ENCODE measurements around the gene THYN1. TPM values are rescaled to one million over a fixed set of nuclear protein-coding genes. Genes with fewer than 3 reads are reported as not detected.

THYN1 gene
- total and polyA plus RNA-seq, 2 donors (not counting 1 experiment from before 2014, with no cell fraction given), result 54.9 to 88.7 TPM

GRCh38 chr11:134275534-134276395 is 22.6 kb upstream of the THYN1 start, which contains the start of gene GLB1L3:
Gene GLB1L3, plus strand, starts transcription at chr11:134276379. Its CDS starts 362 bp downstream, at chr11:134276741.
- TF ChIP-seq CTCF (conservative IDR thresholded peaks at IDR 0.05 in 1 of 2, IDR thresholded peaks at IDR 0.05 in 1 of 2; ENCODE audit: low read depth in 1 of 2, low read length in 2 of 2), result peak; percentile 19 to 41
- TF ChIP-seq EZH2 (IDR thresholded peaks at IDR 0.05; ENCODE audit: low read length, missing control alignments), result peak; percentile 70
- Histone ChIP-seq H3K27ac (ENCODE audit: insufficient read depth, low read length) (no peak within 1 kb of the TSS), H4K20me1 (ENCODE audit: control insufficient read depth, extremely low read depth, insufficient read depth, low read length) (no peaks in the 10 kb centered on the region), H3K27me3 (ENCODE audit: control insufficient read depth, insufficient read depth, low read length) (peaks cover 52% of the 10 kb centered on the region), H3K4me2 (ENCODE audit: extremely low read depth, insufficient read depth, low read length) (peak within 1 kb of the TSS; percentile 11), H3K4me3 (replicated peaks in 1 of 4; ENCODE audit: control extremely low read depth in 1 of 4, insufficient read depth in 1 of 4, low read depth in 3 of 4, low read length in 4 of 4) (peak within 1 kb of the TSS in 3 of 4 experiments; percentile 26 to 36 (median 34)), H3K9me3 (ENCODE audit: control insufficient read depth, insufficient read depth, low read depth, low read length) (no peaks in the 10 kb centered on the region), H2AFZ (ENCODE audit: low read length) (peak within 1 kb of the TSS; percentile 7), H3K4me1 (ENCODE audit: control insufficient read depth, extremely low read depth, insufficient read depth, low read length) (no peaks in the 10 kb centered on the region), H3K36me3 (ENCODE audit: control insufficient read depth, insufficient read depth, low read length) (no peaks in the 10 kb centered on the region), H3K9ac (ENCODE audit: insufficient read depth, low read length) (peak within 1 kb of the TSS; percentile 2), H3K79me2 (ENCODE audit: control insufficient read depth, insufficient read depth, low read length) (no peaks in the 10 kb centered on the region)
- DNase-seq (ENCODE audit: low read depth in 2 of 2), result peak; percentile 21 to 22

- H3K36me3 ChIP-seq (ENCODE audit: control insufficient read depth, insufficient read depth, low read length), result no peaks in the 10 kb centered on the region
- H3K9ac ChIP-seq (ENCODE audit: insufficient read depth, low read length), result no peak overlapping the region
- no peaks in the 10 kb centered on the region for H3K9me3 ChIP-seq (ENCODE audit: control insufficient read depth, insufficient read depth, low read depth, low read length)
- no peak for DNase-seq (ENCODE audit: low read depth in 2 of 2)
- H3K4me3 ChIP-seq (replicated peaks in 1 of 4; ENCODE audit: control extremely low read depth in 1 of 4, insufficient read depth in 1 of 4, low read depth in 3 of 4, low read length in 4 of 4), result no peak overlapping the region
- no peak overlapping the region for H3K27ac ChIP-seq (ENCODE audit: insufficient read depth, low read length)
- H2AFZ ChIP-seq (ENCODE audit: low read length), result no peak overlapping the region
- no peaks in the 10 kb centered on the region for H3K79me2 ChIP-seq (ENCODE audit: control insufficient read depth, insufficient read depth, low read length)
- TF ChIP-seq CTCF (conservative IDR thresholded peaks at IDR 0.05 in 1 of 2, IDR thresholded peaks at IDR 0.05 in 1 of 2; ENCODE audit: low read depth in 1 of 2, low read length in 2 of 2) (no peak), EZH2 (IDR thresholded peaks at IDR 0.05; ENCODE audit: low read length, missing control alignments) (no peak)
- H4K20me1 ChIP-seq (ENCODE audit: control insufficient read depth, extremely low read depth, insufficient read depth, low read length), result no peaks in the 10 kb centered on the region
- H3K4me1 ChIP-seq (ENCODE audit: control insufficient read depth, extremely low read depth, insufficient read depth, low read length), result no peaks in the 10 kb centered on the region
- H3K27me3 ChIP-seq (ENCODE audit: control insufficient read depth, insufficient read depth, low read length), result peaks cover 52% of the 10 kb centered on the region
- peak overlapping the region; percentile 11 for H3K4me2 ChIP-seq (ENCODE audit: extremely low read depth, insufficient read depth, low read length)
These were observed 22.0 kb upstream of the THYN1 start for GRCh38 chr11:134275188-134275533.

- Histone ChIP-seq H3K4me1 (ENCODE audit: control insufficient read depth, extremely low read depth, insufficient read depth, low read length) (no peaks in the 10 kb centered on the region), H3K79me2 (ENCODE audit: control insufficient read depth, insufficient read depth, low read length) (no peaks in the 10 kb centered on the region), H3K4me2 (ENCODE audit: extremely low read depth, insufficient read depth, low read length) (no peak overlapping the region), H3K4me3 (replicated peaks in 1 of 4; ENCODE audit: control extremely low read depth in 1 of 4, insufficient read depth in 1 of 4, low read depth in 3 of 4, low read length in 4 of 4) (no peak overlapping the region), H2AFZ (ENCODE audit: low read length) (no peak overlapping the region), H3K9ac (ENCODE audit: insufficient read depth, low read length) (no peak overlapping the region), H3K27ac (ENCODE audit: insufficient read depth, low read length) (no peak overlapping the region), H4K20me1 (ENCODE audit: control insufficient read depth, extremely low read depth, insufficient read depth, low read length) (no peaks in the 10 kb centered on the region), H3K27me3 (ENCODE audit: control insufficient read depth, insufficient read depth, low read length) (peaks cover 49% of the 10 kb centered on the region), H3K36me3 (ENCODE audit: control insufficient read depth, insufficient read depth, low read length) (no peaks in the 10 kb centered on the region), H3K9me3 (ENCODE audit: control insufficient read depth, insufficient read depth, low read depth, low read length) (no peaks in the 10 kb centered on the region)
- TF ChIP-seq EZH2 (IDR thresholded peaks at IDR 0.05; ENCODE audit: low read length, missing control alignments) (no peak), CTCF (conservative IDR thresholded peaks at IDR 0.05 in 1 of 2, IDR thresholded peaks at IDR 0.05 in 1 of 2; ENCODE audit: low read depth in 1 of 2, low read length in 2 of 2) (no peak)
- no peak for DNase-seq (ENCODE audit: low read depth in 2 of 2)
These were observed 20.2 kb upstream of the THYN1 start for GRCh38 chr11:134273317-134273712.
